HepG2 (cell line): ENCODE results near the gene TUBA4B. TPM values are rescaled to one million over a fixed set of nuclear protein-coding genes. Genes with fewer than 3 reads are reported as not detected.

ENCODE experiments used
- ARNT2 ChIP-seq: sonication (generic); formaldehyde crosslinking; IDR thresholded peaks from 2 replicates; pipeline ENCODE4 v1.8.0; 2022; ENCODE audit warnings: mild to moderate bottlenecking, low read depth, missing genetic modification reagents, moderate library complexity
- CEBPG ChIP-seq: IDR thresholded peaks from 2 replicates; pipeline ENCODE4 v1.6.1; 2016
- CREB1 ChIP-seq, 2 experiments: fragments of 450-650 bp in 1 of 2; IDR thresholded peaks; 2 replicates each; pipeline ENCODE4 v1.6.1; 2016 to 2017; ENCODE audit warnings: control low read depth in 1 of 2, mild to moderate bottlenecking in 1 of 2, missing compliant biosample characterization in 1 of 2, missing genetic modification characterization in 1 of 2
- EHMT2 ChIP-seq: fragments of 200-600 bp; sonication (generic); IDR thresholded peaks from 2 replicates; pipeline ENCODE4 v1.7.0; 2017; ENCODE audit warnings: antibody characterized with exemption, low read depth, low read length, borderline replicate concordance
- HOXD1 ChIP-seq: sonication (generic); formaldehyde crosslinking; IDR thresholded peaks from 2 replicates; pipeline ENCODE4 v1.5.0; 2020; ENCODE audit warnings: missing genetic modification reagents
- KDM5A ChIP-seq: fragments of 200-600 bp; sonication (generic); IDR thresholded peaks from 2 replicates; pipeline ENCODE4 v1.7.0; 2018; ENCODE audit warnings: antibody characterized with exemption, mild to moderate bottlenecking, low read length, borderline replicate concordance
- KLF12 ChIP-seq: sonication (generic); formaldehyde crosslinking; IDR thresholded peaks from 2 replicates; pipeline ENCODE4 v1.4.0; 2020; ENCODE audit warnings: missing genetic modification reagents, borderline replicate concordance
- MXD4 ChIP-seq: IDR thresholded peaks from 2 replicates; pipeline ENCODE4 v1.6.1; 2016; ENCODE audit warnings: mild to moderate bottlenecking, missing biosample characterization, missing genetic modification reagents
- NR2F1 ChIP-seq, 2 experiments: fragments of 450-650 bp in 1 of 2; formaldehyde crosslinking in 1 of 2; IDR thresholded peaks; 2 replicates each; pipeline versions ENCODE4 v1.5.0 to v1.6.1; 2016 to 2020; ENCODE audit warnings: mild to moderate bottlenecking in 1 of 2, missing compliant biosample characterization in 1 of 2, missing genetic modification reagents in 1 of 2, moderate library complexity in 1 of 2
- PLRG1 ChIP-seq: fragments of 450-650 bp; conservative IDR thresholded peaks from 2 replicates; pipeline ENCODE4 v1.6.1; 2016
- RBM39 ChIP-seq: fragments of 200-400 bp; formaldehyde crosslinking; IDR thresholded peaks from one replicate; pipeline ENCODE4 v1.6.1; 2018; ENCODE audit warnings: antibody characterized with exemption, mild to moderate bottlenecking, low read depth, low read length; ENCODE audit not compliant: poor library complexity, severe bottlenecking
- SKI ChIP-seq: fragments of 450-650 bp; IDR thresholded peaks from one replicate; pipeline ENCODE4 v1.6.1; 2018; ENCODE audit warnings: mild to moderate bottlenecking; ENCODE audit not compliant: partially characterized antibody
- TCF12 ChIP-seq, 2 experiments: fragments of 450-650 bp in 1 of 2; sonication (generic) in 1 of 2; formaldehyde crosslinking in 1 of 2; IDR thresholded peaks; 2 replicates each; pipeline versions ENCODE4 v1.6.1 to v1.8.0; 2017 to 2022; ENCODE audit warnings: antibody characterized with exemption in 1 of 2, mild to moderate bottlenecking in 1 of 2, missing genetic modification reagents in 1 of 2, moderate library complexity in 1 of 2
- TMF1 ChIP-seq: sonication (generic); formaldehyde crosslinking; IDR thresholded peaks from 2 replicates; pipeline ENCODE4 v1.8.1; 2022; ENCODE audit warnings: low read depth, missing genetic modification reagents
- XBP1 ChIP-seq: sonication (generic); formaldehyde crosslinking; IDR thresholded peaks from 2 replicates; pipeline ENCODE4 v1.5.0; 2020; ENCODE audit warnings: missing genetic modification reagents
- ZC3H4 ChIP-seq: sonication (generic); formaldehyde crosslinking; IDR thresholded peaks from 2 replicates; pipeline ENCODE4 v1.4.0; 2020; ENCODE audit warnings: missing genetic modification reagents, borderline replicate concordance
- ZMYM2 ChIP-seq: sonication (generic); formaldehyde crosslinking; IDR thresholded peaks from 2 replicates; pipeline ENCODE4 v1.8.0; 2022; ENCODE audit warnings: mild to moderate bottlenecking, missing genetic modification reagents
- ZNF224 ChIP-seq: sonication (generic); formaldehyde crosslinking; IDR thresholded peaks from 2 replicates; pipeline ENCODE4 v1.5.0; 2020; ENCODE audit warnings: mild to moderate bottlenecking, missing genetic modification reagents
- ZNF343 ChIP-seq: sonication (generic); formaldehyde crosslinking; IDR thresholded peaks from 2 replicates; pipeline ENCODE4 v1.4.0; 2020; ENCODE audit warnings: mild to moderate bottlenecking, missing genetic modification reagents
- ZNF350 ChIP-seq: sonication (generic); formaldehyde crosslinking; IDR thresholded peaks from 2 replicates; pipeline ENCODE4 v1.4.0; 2020; ENCODE audit warnings: mild to moderate bottlenecking, low read depth, missing genetic modification reagents, borderline replicate concordance
- polyA plus RNA-seq, 8 experiments: library from polyadenylated mRNA; depleted of rRNA in 3 of 8; stranded (reverse) in 7 of 8; unstranded in 1 of 8; fragments of >200 nt; fragmentation: Illumina TruSeq in 4 of 8; extraction: Trizol in 4 of 8; gene quantifications; 2 replicates each; pipeline versions ENCODE4 v1.2.1 to v1.2.3, GENCODE V29; 2011 to 2016; ENCODE audit warnings: low read depth in 4 of 8, missing spikeins in 1 of 8, mixed read lengths in 1 of 8; ENCODE audit not compliant: insufficient read depth in 1 of 8
- total RNA-seq, 5 experiments: library from RNA; depleted of rRNA; stranded (reverse); fragments of >200 nt; fragmentation: Illumina TruSeq; extraction: Trizol; gene quantifications; 2 replicates each; pipeline ENCODE4 v1.2.3, GENCODE V29; 2016; ENCODE audit warnings: low read depth in 1 of 5
- TF ChIP-seq, protein P1 (sequence below): sonication (generic); formaldehyde crosslinking; IDR thresholded peaks from 2 replicates; pipeline ENCODE4 v1.5.0; 2020; ENCODE audit warnings: missing genetic modification reagents
- TF ChIP-seq, protein P2 (sequence below): sonication (generic); formaldehyde crosslinking; IDR thresholded peaks from 2 replicates; pipeline ENCODE4 v1.8.1; 2022; ENCODE audit warnings: low read depth, mild to moderate bottlenecking, missing genetic modification reagents
- TF ChIP-seq, protein P3 (sequence below): sonication (generic); formaldehyde crosslinking; IDR thresholded peaks from 2 replicates; pipeline ENCODE4 v1.4.0; 2020; ENCODE audit warnings: missing genetic modification reagents

Gene TUBA4B
- total and polyA plus RNA-seq, 2 of the 13 experiments (the other 11 are each of a cell fraction or from before 2014, with no cell fraction given) = 0.18 to 0.22 TPM

DNA sequence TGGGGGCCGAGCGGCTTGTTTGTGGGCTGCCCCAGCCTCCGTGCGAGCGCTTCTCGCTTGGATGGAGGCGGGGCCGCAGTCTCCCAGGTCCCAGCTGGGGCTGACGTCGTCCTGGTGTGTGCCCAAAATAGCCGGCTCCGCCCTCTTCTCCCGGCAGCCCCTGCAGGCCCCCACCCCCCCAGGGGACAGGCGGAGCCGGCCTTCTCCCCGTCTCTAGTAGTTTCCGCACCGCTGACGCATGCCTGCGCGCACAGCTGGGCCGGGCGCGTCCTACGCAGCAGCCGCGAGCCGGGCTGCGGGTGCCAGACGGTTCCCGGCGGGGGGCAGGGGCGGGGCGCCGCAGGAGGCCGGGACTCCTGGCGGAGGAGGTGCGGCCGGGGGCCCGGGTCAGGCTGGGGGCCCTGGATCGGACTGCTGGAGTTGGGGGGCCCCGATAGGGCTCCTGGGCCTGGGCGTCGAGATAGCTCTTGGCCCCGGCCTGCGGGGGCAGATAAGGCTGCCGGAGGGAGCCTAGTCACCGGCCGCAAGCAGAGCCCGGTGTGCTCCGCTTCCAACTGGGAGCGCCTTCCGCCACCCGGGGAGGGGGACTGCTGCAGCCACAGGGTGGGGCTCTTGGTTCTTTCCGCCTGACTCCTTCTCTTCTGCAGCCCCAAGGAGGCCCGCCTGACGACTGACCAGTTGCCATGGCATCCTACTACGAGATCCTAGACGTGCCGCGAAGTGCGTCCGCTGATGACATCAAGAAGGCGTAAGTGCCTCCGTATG, 26.3 kb downstream of the TUBA4B start, which contains the start of gene DNAJB2 (continued):
- TF ChIP-seq HOXD1 (CRISPR knock-in tag) = peak; percentile 71; the same call in 1 of the 2 replicates
- no peak for TF ChIP-seq PLRG1
- TF ChIP-seq, protein P1, sequence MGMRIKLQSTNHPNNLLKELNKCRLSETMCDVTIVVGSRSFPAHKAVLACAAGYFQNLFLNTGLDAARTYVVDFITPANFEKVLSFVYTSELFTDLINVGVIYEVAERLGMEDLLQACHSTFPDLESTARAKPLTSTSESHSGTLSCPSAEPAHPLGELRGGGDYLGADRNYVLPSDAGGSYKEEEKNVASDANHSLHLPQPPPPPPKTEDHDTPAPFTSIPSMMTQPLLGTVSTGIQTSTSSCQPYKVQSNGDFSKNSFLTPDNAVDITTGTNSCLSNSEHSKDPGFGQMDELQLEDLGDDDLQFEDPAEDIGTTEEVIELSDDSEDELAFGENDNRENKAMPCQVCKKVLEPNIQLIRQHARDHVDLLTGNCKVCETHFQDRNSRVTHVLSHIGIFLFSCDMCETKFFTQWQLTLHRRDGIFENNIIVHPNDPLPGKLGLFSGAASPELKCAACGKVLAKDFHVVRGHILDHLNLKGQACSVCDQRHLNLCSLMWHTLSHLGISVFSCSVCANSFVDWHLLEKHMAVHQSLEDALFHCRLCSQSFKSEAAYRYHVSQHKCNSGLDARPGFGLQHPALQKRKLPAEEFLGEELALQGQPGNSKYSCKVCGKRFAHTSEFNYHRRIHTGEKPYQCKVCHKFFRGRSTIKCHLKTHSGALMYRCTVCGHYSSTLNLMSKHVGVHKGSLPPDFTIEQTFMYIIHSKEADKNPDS (CRISPR knock-in tag) = 0 out of 2 replicates have a peak, but pooled peaks have one; percentile 43
- TF ChIP-seq ZNF343 (CRISPR knock-in tag) = no peak
- TF ChIP-seq TMF1 (CRISPR knock-in tag) = no peak; the same call in 1 of the 2 replicates
- no peak for TF ChIP-seq KDM5A
- TF ChIP-seq KLF12 (CRISPR knock-in tag) = no peak
- TF ChIP-seq ZNF224 (CRISPR knock-in tag) = no peak
- TF ChIP-seq ZMYM2 = no peak
- TF ChIP-seq ARNT2 = peak; percentile 85
- peak; percentile 92 for TF ChIP-seq MXD4 (CRISPR knock-in tag)
- TF ChIP-seq EHMT2 = no peak
- no peak for TF ChIP-seq TCF12 (IDR thresholded peaks at IDR 0.05)
- peak; percentile 85; the same call in 1 of the 2 replicates for TF ChIP-seq TCF12 (CRISPR knock-in tag; IDR thresholded peaks at IDR 0.05)
- TF ChIP-seq RBM39 = peak; percentile 82
- no peak for TF ChIP-seq CEBPG
- no peak for TF ChIP-seq NR2F1 (CRISPR knock-in tag; IDR thresholded peaks at IDR 0.05)
- TF ChIP-seq ZNF350 (CRISPR knock-in tag) = no peak
- TF ChIP-seq, protein P2, sequence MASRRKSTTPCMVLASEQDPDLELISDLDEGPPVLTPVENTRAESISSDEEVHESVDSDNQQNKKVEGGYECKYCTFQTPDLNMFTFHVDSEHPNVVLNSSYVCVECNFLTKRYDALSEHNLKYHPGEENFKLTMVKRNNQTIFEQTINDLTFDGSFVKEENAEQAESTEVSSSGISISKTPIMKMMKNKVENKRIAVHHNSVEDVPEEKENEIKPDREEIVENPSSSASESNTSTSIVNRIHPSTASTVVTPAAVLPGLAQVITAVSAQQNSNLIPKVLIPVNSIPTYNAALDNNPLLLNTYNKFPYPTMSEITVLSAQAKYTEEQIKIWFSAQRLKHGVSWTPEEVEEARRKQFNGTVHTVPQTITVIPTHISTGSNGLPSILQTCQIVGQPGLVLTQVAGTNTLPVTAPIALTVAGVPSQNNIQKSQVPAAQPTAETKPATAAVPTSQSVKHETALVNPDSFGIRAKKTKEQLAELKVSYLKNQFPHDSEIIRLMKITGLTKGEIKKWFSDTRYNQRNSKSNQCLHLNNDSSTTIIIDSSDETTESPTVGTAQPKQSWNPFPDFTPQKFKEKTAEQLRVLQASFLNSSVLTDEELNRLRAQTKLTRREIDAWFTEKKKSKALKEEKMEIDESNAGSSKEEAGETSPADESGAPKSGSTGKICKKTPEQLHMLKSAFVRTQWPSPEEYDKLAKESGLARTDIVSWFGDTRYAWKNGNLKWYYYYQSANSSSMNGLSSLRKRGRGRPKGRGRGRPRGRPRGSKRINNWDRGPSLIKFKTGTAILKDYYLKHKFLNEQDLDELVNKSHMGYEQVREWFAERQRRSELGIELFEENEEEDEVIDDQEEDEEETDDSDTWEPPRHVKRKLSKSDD (CRISPR knock-in tag) = peak; percentile 76
- TF ChIP-seq CREB1 (IDR thresholded peaks at IDR 0.05) = peak; percentile 80
- peak; percentile 60; the same call in 1 of the 2 replicates for TF ChIP-seq CREB1 (CRISPR knock-in tag; IDR thresholded peaks at IDR 0.05)
- TF ChIP-seq XBP1 = 0 out of 2 replicates have a peak, but pooled peaks have one; percentile 38
- peak; percentile 54 for TF ChIP-seq SKI
- TF ChIP-seq, protein P3, sequence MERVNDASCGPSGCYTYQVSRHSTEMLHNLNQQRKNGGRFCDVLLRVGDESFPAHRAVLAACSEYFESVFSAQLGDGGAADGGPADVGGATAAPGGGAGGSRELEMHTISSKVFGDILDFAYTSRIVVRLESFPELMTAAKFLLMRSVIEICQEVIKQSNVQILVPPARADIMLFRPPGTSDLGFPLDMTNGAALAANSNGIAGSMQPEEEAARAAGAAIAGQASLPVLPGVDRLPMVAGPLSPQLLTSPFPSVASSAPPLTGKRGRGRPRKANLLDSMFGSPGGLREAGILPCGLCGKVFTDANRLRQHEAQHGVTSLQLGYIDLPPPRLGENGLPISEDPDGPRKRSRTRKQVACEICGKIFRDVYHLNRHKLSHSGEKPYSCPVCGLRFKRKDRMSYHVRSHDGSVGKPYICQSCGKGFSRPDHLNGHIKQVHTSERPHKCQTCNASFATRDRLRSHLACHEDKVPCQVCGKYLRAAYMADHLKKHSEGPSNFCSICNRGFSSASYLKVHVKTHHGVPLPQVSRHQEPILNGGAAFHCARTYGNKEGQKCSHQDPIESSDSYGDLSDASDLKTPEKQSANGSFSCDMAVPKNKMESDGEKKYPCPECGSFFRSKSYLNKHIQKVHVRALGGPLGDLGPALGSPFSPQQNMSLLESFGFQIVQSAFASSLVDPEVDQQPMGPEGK = peak; percentile 99
- no peak for TF ChIP-seq ZC3H4
